IPS-20b (cell line): ENCODE measurements around the gene XRCC6.
"Not testable (repeated sequence)": the region's sequence is repeated elsewhere in the genome, so short reads cannot be mapped to it uniquely, and the experiment has no call there.

ENCODE experiments used
- H3K27ac ChIP-seq: one replicate; pipeline ENCODE4 v1.5.1; 2013; ENCODE audit warnings: low read length
- H3K27me3 ChIP-seq: 2 replicates; pipeline ENCODE4 v1.6.1; 2013; ENCODE audit warnings: mild to moderate bottlenecking, low read length, inconsistent platforms; ENCODE audit not compliant: insufficient read depth
- H3K36me3 ChIP-seq: 2 replicates; pipeline ENCODE4 v1.6.1; 2013; ENCODE audit warnings: low read depth, mild to moderate bottlenecking, inconsistent platforms, low read length, moderate library complexity; ENCODE audit not compliant: insufficient read depth
- H3K4me1 ChIP-seq: 2 replicates; pipeline ENCODE4 v1.6.1; 2013; ENCODE audit warnings: mild to moderate bottlenecking, control low read depth, inconsistent platforms, low read length, moderate library complexity; ENCODE audit not compliant: insufficient read depth
- H3K4me3 ChIP-seq: 2 replicates; pipeline ENCODE4 v1.5.1; 2013; ENCODE audit warnings: mild to moderate bottlenecking, low read length, inconsistent platforms
- H3K9ac ChIP-seq: 2 replicates; pipeline ENCODE4 v1.6.1; 2013; ENCODE audit warnings: low read depth, mild to moderate bottlenecking, inconsistent platforms, low read length, moderate library complexity
- H3K9me3 ChIP-seq: 2 replicates; pipeline ENCODE4 v1.6.1; 2013; ENCODE audit warnings: mild to moderate bottlenecking, low read depth, low read length, inconsistent platforms; ENCODE audit not compliant: insufficient read depth

XRCC6 gene

DNA sequence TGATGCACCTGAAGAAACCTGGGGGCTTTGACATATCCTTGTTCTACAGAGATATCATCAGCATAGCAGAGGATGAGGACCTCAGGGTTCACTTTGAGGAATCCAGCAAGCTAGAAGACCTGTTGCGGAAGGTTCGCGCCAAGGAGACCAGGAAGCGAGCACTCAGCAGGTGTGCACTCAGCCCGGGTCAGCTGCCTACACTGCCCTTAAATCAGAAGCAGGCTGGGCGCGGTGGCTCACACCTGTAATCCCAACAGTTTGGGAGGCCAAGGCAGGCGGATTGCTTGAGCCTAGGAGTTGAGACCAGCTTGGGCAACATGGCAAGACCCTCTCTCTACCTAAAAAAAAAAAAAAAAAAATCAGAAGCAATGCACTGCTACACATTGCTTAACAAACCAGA is 16.5 kb downstream of the XRCC6 start:
- H3K36me3 ChIP-seq, result peaks cover 100% of the 10 kb centered on the region
- H3K9ac ChIP-seq, H3K4me3 ChIP-seq, H3K27me3 ChIP-seq, H3K9me3 ChIP-seq, H3K27ac ChIP-seq, H3K4me1 ChIP-seq: not testable (repeated sequence)

DNA sequence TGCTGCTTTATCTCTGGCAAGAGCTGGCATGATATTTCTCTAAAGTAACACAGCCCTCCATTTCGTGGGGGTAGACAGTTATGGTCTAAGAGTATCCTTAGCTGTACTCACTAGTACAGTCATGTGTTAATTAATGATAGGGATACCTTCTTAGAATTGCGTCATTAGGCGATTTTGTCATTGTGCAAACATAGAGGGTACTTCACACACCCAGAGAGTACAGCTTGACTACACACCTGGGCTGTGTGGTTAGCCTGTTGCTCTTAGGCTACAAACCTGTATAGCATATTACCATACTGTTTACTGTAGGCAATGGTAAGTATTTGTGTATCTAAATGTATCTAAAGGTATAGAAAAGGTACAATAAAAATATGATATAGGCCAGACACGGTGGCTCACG is 17.0 kb downstream of the XRCC6 start:
- no peaks in the 10 kb centered on the region for H3K4me1 ChIP-seq
- peaks cover 100% of the 10 kb centered on the region for H3K36me3 ChIP-seq
- H3K9me3 ChIP-seq, result no peaks in the 10 kb centered on the region
- no peak overlapping the region for H3K27ac ChIP-seq
- H3K27me3 ChIP-seq, result no peaks in the 10 kb centered on the region
- H3K9ac ChIP-seq, result no peak overlapping the region
- no peak overlapping the region for H3K4me3 ChIP-seq

GRCh38 chr22:41638748-41639147 is 17.7 kb downstream of the XRCC6 start:
- Histone ChIP-seq H3K27me3 (no peaks in the 10 kb centered on the region), H3K9ac (no peak overlapping the region), H3K9me3 (no peaks in the 10 kb centered on the region), H3K36me3 (peaks cover 98% of the 10 kb centered on the region), H3K27ac (no peak overlapping the region), H3K4me3 (no peak overlapping the region), H3K4me1 (no peaks in the 10 kb centered on the region)

DNA sequence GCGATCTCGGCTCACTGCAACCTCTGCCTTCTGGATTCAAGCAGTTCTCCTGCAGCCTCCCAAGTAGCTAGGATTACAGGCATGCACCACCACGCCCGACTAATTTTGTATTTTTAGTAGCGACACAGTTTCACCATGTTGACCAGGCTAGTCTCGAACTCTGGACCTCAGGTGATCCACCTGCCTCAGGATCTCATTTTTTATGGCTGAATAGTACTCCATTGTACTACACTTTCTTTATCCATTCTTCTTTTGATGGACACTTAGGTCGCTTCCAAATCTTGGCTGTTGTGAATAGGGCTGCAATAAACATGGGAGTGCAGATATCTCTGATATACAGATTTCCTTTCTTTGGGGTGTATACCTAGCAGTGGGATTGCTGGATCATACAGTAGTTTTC is 20.8 kb downstream of the XRCC6 start:
- Histone ChIP-seq H3K9me3 (no peaks in the 10 kb centered on the region), H3K36me3 (peaks cover 96% of the 10 kb centered on the region), H3K27ac (no peak overlapping the region), H3K9ac (no peak overlapping the region), H3K27me3 (no peaks in the 10 kb centered on the region), H3K4me3 (no peak overlapping the region), H3K4me1 (no peaks in the 10 kb centered on the region)

DNA sequence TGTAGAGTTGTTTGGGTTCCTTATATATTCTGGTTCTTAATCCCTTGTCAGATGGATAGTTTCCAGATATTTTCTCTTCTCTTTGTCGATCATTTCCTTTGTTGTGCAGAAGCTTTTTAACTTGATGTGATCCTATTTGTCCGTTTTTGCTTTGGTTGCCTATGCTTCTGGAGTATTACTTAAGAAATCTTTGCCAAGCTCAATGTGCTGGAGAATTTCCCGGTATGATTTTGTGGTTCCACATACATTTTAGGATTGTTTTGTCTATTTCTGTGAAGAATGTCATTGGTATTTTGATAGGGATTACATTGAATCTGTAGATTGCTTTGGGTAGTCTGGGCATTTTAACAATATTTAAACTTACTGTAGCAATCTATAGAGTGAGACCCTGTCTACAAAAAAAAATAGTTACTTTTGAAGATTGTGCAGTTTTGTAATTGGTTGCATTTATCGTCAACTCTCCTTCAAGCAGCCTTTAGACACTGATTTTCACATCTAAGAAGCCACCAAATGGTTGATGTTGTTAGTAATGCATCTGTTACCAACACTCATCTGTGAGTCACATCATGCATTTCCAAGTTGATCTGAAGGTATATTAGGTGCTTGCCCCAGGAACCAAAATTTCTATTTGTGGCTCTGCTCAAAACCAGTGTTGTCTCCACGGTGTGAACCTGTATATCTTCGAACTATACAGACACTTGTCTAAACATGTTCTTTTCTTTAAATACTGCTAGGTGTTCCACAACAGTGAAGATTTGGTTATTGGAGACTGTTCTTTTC is 21.4 kb downstream of the XRCC6 start:
- Histone ChIP-seq H3K36me3 (peaks cover 96% of the 10 kb centered on the region), H3K9me3 (no peaks in the 10 kb centered on the region), H3K4me3 (no peak overlapping the region), H3K4me1 (no peaks in the 10 kb centered on the region), H3K27ac (no peak overlapping the region), H3K27me3 (no peaks in the 10 kb centered on the region), H3K9ac (no peak overlapping the region)

- H3K36me3 ChIP-seq, result peaks cover 92% of the 10 kb centered on the region
- H3K9ac ChIP-seq, result no peak overlapping the region
- no peaks in the 10 kb centered on the region for H3K9me3 ChIP-seq
- H3K27ac ChIP-seq, result no peak overlapping the region
- no peak overlapping the region for H3K4me3 ChIP-seq
- H3K27me3 ChIP-seq, result no peaks in the 10 kb centered on the region
- no peaks in the 10 kb centered on the region for H3K4me1 ChIP-seq
Observed at GRCh38 chr22:41647771-41648170, 26.7 kb downstream of the XRCC6 start.

DNA sequence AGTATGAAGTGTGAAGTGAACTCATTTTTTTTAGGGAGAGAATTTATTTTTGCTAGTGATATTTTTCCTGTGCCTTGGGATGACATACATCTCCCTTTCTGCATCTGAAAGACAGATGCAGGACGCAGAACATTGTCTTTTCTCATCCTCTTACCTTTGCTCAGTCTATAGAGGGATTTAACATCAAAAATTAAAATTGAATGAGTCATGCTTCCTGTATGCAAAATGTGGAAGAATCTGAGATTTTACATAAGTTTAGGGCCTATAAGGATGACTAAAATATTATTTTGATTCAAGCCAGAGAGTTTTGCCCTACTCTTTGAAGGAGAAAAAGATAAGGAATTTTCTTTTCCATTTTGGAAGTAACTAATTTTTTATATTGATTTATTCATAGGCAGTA is 27.3 kb downstream of the XRCC6 start:
- no peaks in the 10 kb centered on the region for H3K9me3 ChIP-seq
- no peaks in the 10 kb centered on the region for H3K27me3 ChIP-seq
- H3K4me1 ChIP-seq, result no peaks in the 10 kb centered on the region
- H3K4me3 ChIP-seq, result no peak overlapping the region
- peaks cover 92% of the 10 kb centered on the region for H3K36me3 ChIP-seq
- no peak overlapping the region for H3K9ac ChIP-seq
- no peak overlapping the region for H3K27ac ChIP-seq

GRCh38 chr22:41650229-41650628 is 29.1 kb downstream of the XRCC6 start:
- no peaks in the 10 kb centered on the region for H3K4me1 ChIP-seq
- peaks cover 96% of the 10 kb centered on the region for H3K36me3 ChIP-seq
- no peaks in the 10 kb centered on the region for H3K9me3 ChIP-seq
- H3K9ac ChIP-seq, result no peak overlapping the region
- no peak overlapping the region for H3K4me3 ChIP-seq
- no peaks in the 10 kb centered on the region for H3K27me3 ChIP-seq
- H3K27ac ChIP-seq, result no peak overlapping the region

DNA sequence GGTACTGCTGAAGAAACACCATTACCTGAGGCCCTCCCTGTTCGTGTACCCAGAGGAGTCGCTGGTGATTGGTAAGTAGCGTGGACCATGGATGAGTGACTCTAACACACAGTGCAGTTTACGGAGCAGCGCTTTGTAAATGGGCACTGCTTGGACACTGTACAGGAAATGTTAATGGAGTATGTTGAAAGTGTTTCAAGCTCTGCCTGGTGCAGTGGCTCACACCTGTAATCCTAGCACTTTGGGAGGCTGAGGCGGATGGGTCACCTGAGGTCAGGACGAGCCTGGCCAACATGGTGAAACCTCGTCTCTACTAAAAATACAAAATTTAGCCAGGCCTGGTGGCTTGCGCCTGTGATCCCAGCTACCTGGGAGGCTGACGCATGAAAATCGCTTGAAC is 29.7 kb downstream of the XRCC6 start:
- no peaks in the 10 kb centered on the region for H3K9me3 ChIP-seq
- H3K36me3 ChIP-seq, result peaks cover 96% of the 10 kb centered on the region
- H3K9ac ChIP-seq, result no peak overlapping the region
- no peak overlapping the region for H3K27ac ChIP-seq
- no peaks in the 10 kb centered on the region for H3K27me3 ChIP-seq
- no peak overlapping the region for H3K4me3 ChIP-seq
- no peaks in the 10 kb centered on the region for H3K4me1 ChIP-seq

DNA sequence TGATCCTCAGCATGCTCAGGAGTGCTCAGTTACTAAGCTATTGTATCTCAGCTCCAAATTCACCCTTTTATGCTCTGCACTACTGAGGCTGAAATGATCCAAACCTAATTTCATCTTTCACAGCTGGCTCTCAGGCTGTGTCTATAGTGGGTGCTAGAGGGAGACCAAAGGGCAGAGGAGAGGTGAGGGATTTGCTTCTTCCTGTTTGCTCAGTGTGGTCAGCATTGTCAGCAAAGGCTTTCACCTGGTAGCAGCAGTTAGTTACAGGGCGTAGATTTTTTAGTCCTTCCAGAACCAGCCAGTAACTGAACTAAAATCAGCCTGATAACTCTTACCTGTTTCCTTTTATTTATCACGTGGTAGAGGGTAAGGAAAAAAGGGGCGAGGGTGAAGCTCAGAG is 33.2 kb downstream of the XRCC6 start:
- no peaks in the 10 kb centered on the region for H3K9me3 ChIP-seq
- H3K4me1 ChIP-seq, result no peaks in the 10 kb centered on the region
- no peak overlapping the region for H3K9ac ChIP-seq
- H3K27me3 ChIP-seq, result no peaks in the 10 kb centered on the region
- peaks cover 98% of the 10 kb centered on the region for H3K36me3 ChIP-seq
- H3K27ac ChIP-seq, result no peak overlapping the region
- H3K4me3 ChIP-seq, result no peak overlapping the region

GRCh38 chr22:41656556-41656955 is 35.5 kb downstream of the XRCC6 start:
- no peaks in the 10 kb centered on the region for H3K9me3 ChIP-seq
- no peak overlapping the region for H3K4me3 ChIP-seq
- H3K4me1 ChIP-seq, result no peaks in the 10 kb centered on the region
- H3K9ac ChIP-seq, result no peak overlapping the region
- H3K27me3 ChIP-seq, result no peaks in the 10 kb centered on the region
- peaks cover 100% of the 10 kb centered on the region for H3K36me3 ChIP-seq
- H3K27ac ChIP-seq, result no peak overlapping the region

DNA sequence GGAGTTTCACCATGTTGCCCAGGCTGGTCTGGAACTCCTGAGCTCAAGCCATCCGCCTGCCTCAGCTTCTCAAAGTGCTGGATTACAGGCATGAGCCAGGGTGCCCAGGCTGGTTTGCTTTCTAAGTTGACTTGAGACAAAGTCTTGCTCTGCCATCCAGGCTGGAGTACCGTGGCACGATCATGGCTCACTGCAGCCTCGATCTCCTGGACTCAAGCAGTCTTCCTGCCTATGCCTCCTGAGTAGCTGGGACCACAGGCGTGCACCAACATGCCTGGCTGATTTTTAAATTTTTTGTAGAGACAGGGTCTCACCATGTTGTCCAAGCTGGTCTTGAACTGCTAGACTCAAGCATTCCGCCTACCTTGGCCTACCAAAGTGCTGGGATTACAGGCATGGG is 36.6 kb downstream of the XRCC6 start:
- H3K27ac ChIP-seq, result no peak overlapping the region
- no peak overlapping the region for H3K4me3 ChIP-seq
- no peaks in the 10 kb centered on the region for H3K4me1 ChIP-seq
- no peaks in the 10 kb centered on the region for H3K9me3 ChIP-seq
- no peak overlapping the region for H3K9ac ChIP-seq
- H3K36me3 ChIP-seq, result peaks cover 100% of the 10 kb centered on the region
- no peaks in the 10 kb centered on the region for H3K27me3 ChIP-seq
